Left hindlimb (tissue), 1 donor: ENCODE data around the gene COQ10B.
"Not testable (repeated sequence)": the region's sequence is repeated elsewhere in the genome, so short reads cannot be mapped to it uniquely, and the experiment has no call there.

ENCODE experiments used
- DNase-seq: peaks from one replicate; pipeline ENCODE4 v3.0.0-alpha.2; 2018

Gene COQ10B

GRCh38 chr2:197452754-197453122 lies 614 bp upstream of the COQ10B start:
- no peak for DNase-seq

- DNase-seq: no peak
Observed at GRCh38 chr2:197453914-197454398, 604 bp downstream of the COQ10B start.

DNA sequence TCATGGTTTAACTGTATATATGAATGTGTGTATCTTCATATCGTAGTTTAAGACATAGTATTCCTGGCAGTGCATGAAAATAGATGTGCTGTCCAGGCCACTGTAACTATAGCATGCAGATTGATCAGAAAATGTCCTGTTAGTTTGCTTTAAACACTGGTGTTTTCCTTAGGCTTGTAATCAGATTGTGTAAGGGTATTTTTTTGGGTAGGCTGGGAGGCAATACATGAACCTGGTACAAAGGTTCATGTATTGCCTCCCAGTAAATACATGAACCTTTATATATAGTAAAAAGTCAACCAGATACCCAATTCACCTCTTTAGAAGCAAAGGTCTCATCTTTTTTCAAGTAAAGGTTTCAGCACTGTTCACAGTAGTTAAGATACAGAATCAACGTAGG lies 1.6 kb downstream of the COQ10B start:
- DNase-seq: no peak

GRCh38 chr2:197455428-197455827 lies 2.1 kb downstream of the COQ10B start:
- no peak for DNase-seq

- no peak for DNase-seq
Observed at GRCh38 chr2:197460649-197461048, 7.3 kb downstream of the COQ10B start.

DNA sequence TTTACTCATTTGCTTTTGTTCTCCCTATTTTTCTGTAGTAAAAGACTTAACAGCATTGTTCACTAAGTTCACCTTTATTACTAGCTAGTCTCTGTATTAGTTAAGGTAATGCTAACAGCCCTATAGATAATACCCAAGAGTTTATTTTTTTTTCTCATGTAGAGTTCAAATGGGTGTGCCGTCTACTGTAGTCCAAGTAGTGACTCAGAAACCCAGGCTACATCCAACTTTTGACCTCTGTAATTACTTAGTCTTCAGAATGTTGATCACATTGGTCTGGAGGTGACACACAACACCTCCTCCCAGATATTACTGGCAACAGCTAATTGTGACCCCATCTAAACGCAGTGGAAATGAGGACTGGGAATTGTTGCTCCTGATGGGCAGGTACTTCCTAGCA lies 7.7 kb downstream of the COQ10B start:
- DNase-seq: no peak

- no peak for DNase-seq
Observed at GRCh38 chr2:197464175-197464574, 10.8 kb downstream of the COQ10B start.

DNA sequence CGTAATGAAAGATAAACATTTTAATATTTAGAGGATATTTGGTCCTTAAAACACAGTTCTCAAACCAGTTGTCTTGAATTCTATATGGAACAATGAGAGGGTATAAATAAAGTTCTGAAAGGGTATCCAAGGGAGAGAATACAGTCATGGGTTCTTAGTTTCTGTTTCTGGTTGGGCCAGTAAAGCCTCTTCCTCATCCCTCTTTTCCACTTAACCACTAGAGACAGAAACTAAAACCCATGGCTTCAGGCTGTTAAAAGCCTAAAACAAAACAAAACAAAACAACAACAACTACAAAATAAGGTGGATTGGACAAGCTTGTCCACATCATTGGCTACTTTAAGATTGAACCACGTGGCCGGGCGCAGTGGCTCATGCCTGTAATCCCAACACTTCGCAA lies 18.8 kb downstream of the COQ10B start:
- DNase-seq: no peak

DNA sequence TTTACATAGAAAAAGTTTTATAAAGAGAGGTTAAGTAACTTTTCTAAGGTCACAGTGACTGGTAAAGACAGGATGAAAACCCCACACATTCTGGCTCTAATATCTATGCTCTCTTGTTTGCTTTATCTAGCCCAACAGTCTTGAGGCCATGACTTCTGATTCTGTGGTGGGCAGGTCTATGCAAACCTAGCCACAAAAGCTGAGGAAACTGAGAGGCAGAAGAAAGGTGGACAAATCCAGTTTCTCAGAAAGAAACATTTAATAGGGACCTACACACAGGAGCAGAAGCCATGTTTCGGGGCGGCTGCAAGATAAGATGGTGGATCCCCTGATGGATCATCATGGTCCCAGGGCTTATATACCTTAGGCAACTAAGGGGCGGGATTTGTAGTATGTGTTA lies 24.4 kb downstream of the COQ10B start:
- no peak for DNase-seq

DNA sequence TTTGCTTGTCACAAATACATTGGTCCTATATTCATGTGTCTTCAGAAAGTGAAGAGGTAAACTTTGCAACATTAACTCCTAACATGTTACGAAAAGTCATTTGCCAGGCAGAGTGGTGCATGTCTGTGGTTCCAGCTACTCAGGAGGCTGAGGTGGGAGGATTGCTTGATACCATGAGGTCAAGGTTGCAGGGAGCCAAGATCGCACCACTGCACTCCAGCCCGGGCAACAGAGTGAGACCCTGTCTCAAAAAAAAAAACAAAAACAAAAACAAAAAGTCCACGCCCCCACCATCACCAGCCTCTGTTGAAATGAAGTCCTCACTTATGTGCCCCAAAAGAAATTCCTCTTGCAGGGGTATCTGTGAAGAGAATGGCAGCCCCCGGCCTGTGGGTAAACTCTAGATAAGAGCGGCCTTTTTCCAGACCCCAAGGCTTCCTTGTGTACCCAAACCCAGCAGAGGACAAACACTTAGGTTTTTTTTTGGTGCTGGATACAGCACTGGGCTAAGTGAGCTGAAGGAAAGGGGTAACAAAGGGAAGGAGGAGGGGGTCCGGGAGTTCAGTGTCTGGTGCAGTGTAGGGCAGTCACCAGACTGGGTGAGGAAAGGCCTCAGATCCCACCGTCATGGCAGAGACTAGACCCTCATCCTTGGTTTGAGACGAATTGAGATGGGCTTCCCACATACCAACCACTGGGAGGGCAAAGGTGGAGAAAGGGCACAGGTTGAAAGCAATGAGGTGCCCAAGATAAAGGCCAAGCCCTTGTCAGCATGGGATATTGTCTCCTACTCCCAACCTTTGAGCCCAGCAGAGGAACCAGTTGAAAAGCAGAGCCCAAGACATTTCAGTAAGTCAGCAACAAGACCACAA lies 27.0 kb downstream of the COQ10B start:
- no peak for DNase-seq

DNA sequence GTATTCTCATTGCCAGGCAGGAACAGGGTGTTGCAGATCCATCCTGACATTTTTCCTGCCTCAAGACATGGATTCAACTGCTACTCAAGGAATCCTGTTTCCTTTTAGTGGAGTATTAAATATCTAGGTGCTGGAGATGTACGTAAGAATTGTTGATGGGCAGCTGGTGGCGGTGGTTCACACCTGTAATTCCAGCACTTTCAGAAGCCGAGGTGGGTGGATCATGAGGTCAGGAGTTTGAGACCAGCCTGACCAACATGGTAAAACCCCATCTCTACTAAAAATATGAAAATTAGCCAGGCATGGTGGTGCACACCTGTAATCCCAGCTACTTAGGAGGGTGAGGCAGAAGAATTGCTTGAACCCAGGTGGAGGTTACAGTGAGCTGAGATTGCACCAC lies 30.9 kb downstream of the COQ10B start:
- DNase-seq: not testable (repeated sequence)

DNA sequence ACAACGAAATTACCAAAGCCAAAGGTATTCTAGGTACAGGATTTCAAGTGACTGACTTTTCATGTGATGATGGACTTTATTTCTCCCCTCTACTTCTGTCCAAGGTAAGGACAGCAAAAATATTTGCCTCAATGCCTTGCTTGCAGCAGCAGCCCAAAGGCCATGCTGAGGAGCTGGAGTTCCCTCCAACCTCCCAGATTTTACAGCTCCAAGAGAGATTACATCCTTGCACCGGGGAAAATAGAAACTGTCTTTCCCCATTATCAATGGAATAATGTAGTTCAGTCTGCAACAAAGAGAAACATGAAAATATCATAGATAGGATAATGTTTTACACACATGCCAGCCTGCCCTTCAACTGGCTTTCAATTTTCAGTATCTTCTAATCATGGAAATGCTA lies 32.8 kb downstream of the COQ10B start:
- DNase-seq: no peak

- DNase-seq: no peak
Observed at GRCh38 chr2:197487385-197487784, 34.0 kb downstream of the COQ10B start.

DNA sequence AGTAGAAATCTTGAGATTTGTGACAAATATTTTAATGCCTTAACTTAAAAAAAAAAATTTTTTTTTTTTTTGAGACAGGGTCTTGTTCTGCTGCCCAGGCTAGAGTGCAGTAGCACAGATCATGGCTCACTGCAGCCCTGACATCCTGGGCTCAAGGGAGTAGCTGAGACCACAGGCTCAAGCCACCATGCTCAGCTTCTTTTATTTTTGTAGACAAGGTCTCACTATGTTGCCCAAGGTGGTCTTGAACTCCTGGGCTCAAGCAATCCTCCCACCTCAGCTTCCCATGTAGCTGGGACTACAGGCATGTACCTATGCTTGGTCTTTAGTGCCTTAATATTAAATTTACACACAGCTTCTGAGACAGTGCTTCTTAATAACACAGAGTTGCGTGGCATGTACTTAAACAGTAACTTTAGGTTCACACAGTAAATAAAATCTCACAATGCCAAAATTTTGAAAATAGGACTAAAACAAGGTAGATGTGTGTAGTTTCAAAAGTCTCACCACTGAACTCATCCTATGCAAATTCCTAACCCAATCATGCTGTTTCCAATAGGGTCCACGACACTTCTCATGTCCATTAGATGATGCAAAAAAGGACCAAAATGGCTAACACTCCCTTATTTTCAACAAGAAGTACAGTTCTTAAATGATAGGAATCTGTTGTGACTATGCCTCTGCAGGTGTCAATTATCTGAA lies 42.2 kb downstream of the COQ10B start:
- DNase-seq: no peak

DNA sequence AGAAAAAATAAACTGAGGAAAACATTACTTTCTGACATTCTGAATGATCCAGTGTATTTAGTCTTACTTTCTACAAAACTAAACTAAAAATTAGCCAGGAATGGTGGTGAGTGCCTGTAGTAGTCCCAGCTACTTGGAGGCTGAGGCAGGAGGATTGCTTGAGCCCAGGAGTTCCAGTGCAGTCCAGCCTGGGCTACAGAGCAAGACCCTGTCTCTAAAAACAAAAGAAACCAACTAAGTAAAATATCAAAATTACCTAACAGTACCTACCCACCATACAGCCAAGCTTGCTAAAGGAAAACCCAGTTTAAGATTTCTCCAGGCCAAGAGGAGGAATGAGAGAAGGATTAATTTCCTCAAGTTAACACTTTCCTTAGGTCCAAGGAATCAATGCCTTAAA lies 43.3 kb downstream of the COQ10B start:
- DNase-seq: no peak

DNA sequence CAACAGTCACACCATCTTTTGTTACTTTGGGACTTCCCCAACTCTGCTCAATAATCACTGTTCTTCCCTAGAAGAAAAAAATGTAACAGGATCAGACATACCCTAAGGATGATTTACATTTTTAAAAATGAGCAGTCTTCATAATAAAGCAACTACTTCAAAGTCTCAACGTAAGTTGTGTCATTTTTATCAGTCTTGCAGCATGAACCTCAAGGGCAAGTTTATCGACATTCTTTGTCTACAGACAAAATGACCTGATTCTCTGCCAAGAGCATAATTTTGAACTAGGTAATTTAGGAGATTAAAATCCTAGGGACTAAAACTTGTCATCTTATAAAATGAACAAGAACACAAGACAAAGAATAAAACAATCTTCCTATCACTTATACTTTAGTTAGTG lies 44.0 kb downstream of the COQ10B start:
- no peak for DNase-seq

DNA sequence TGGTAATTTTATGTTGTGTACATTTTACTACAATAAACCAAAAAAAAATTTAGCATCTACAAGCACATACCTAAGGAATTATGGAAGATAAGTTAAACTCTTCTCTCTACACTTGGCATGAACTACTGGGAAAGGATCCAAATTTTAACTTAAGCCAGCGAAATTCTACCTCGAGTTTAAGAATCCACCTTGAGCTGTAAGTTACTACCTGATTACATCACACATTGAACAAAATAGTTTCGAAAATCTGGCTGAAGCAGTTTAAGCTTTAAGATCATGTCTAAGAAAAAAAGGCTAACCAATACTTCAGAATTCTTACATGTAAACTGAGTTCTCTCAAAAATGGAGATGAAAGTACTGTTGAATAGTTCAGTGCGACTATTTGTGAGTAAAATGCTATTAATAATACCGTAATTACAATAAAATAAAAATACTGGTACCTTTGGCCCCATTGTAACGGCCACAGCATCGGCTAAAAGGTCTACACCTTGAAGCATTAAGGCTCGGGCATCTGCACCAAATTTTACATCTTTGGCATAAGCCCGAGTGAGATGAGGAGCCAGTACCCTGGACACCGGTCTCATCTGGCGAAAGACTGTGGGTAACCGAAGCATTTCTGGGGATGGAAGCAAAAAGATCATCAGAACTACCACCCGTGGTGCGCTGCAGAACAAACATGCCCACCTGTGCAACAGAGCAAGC lies 45.0 kb downstream of the COQ10B start:
- DNase-seq: no peak

- peak; percentile 69 for DNase-seq
Observed at GRCh38 chr2:197498937-197499593, 45.7 kb downstream of the COQ10B start.

DNA sequence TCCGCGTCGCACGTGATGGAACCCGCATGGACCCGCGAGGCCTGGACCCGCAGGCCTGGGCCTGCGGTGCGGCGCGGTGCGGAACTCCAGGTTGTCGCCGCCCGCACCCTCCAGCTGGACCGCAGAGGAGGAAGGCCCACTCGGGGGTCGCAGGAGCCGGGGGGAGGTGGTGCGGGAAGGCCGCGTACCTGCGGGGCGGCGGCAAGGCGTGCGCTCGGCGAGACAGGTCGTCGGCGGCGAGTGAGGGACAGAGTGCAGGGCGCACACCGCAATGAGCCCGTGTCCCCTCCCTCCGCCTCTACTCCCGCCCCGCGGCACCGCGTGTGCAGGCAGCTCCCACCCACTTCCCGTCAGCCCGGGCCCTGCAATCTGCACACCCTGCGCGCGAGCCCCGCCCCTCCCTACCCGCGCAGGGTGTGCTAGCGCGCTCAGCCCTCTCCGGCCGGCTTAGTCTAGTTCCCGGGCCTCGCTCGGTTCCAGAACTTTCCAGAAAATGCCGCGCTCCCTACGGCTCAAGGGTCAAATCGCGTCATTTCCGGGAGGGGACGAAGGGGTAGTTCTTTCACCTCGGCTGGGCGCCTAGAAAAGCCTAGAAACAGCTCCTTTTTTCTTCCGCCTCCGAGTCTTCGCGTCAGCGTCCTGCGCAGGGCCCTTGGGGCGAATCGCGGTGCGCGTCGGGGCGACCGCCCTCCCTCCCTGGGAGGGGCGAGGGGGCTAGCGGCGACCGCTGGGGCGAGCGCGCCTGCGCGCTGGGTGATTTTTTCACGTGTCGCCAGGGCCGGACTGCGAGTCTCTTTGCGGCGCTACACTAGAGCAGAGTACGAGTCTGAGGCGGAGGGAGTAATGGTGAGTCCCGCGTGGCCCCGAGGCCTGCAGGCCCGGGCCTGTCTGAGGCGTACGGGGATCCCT lies 46.5 kb downstream of the COQ10B start, which contains the start of the genes HSPD1 and HSPE1:
Gene HSPD1 (minus strand): TSS at position 247 of the 909 bp plus-strand sequence. CDS start 992 bp downstream, outside the sequence.
Gene HSPE1 (plus strand): TSS at position 786 of the 909 bp plus-strand sequence. CDS start 58 bp downstream, at position 844.
- DNase-seq: peak; percentile 99

- DNase-seq: no peak
Observed at GRCh38 chr2:197500503-197501131, 47.3 kb downstream of the COQ10B start.

GRCh38 chr2:197502201-197502600 lies 48.8 kb downstream of the COQ10B start:
- DNase-seq: no peak
